H1 (cell line): ENCODE measurements around the gene FGGY. TPM values are rescaled to one million over a fixed set of nuclear protein-coding genes. Genes with fewer than 3 reads are reported as not detected.

Experiments
- ATF2 ChIP-seq: IDR thresholded peaks from 2 replicates; pipeline ENCODE4 v1.6.1; 2012; ENCODE audit warnings: low read length, inconsistent platforms
- CHD1 ChIP-seq: IDR thresholded peaks from 2 replicates; pipeline ENCODE4 v1.6.1; 2012; ENCODE audit warnings: low read depth, low read length, improper control_type of control experiment
- GABPA ChIP-seq: IDR thresholded peaks from 2 replicates; pipeline ENCODE4 v1.6.1; 2011; ENCODE audit warnings: mild to moderate bottlenecking, low read length, moderate library complexity, borderline replicate concordance; ENCODE audit not compliant: insufficient read depth
- HDAC6 ChIP-seq: IDR thresholded peaks from one replicate; pipeline ENCODE4 v1.7.1; 2012; ENCODE audit warnings: low read depth, mild to moderate bottlenecking, inconsistent platforms, low read length, moderate library complexity
- NRF1 ChIP-seq: IDR thresholded peaks from 2 replicates; pipeline ENCODE4 v1.6.1; 2011; ENCODE audit warnings: mild to moderate bottlenecking, low read depth, low read length, improper control_type of control experiment
- RFX5 ChIP-seq: IDR thresholded peaks from 2 replicates; pipeline ENCODE4 v1.6.1; 2011; ENCODE audit warnings: low read depth, low read length, improper control_type of control experiment, borderline replicate concordance
- SAP30 ChIP-seq: fragments of 300-600 bp; sonication (generic); IDR thresholded peaks from 2 replicates; pipeline ENCODE4 v1.7.1; 2012; ENCODE audit warnings: low read length, moderate library complexity, mild to moderate bottlenecking, inconsistent platforms; ENCODE audit not compliant: insufficient read depth, insufficient replicate concordance
- SIRT6 ChIP-seq: IDR thresholded peaks from one replicate; pipeline ENCODE4 v1.7.1; 2012; ENCODE audit warnings: low read length, inconsistent platforms
- SIX5 ChIP-seq: IDR thresholded peaks from 2 replicates; pipeline ENCODE4 v1.6.1; 2011; ENCODE audit warnings: mild to moderate bottlenecking, low read depth, low read length
- SRF ChIP-seq: IDR thresholded peaks from 2 replicates; pipeline ENCODE4 v1.6.1; 2011; ENCODE audit warnings: mild to moderate bottlenecking, low read depth, low read length, moderate library complexity
- TAF1 ChIP-seq: IDR thresholded peaks from 2 replicates; pipeline ENCODE4 v1.6.1; 2011; ENCODE audit warnings: mild to moderate bottlenecking, low read depth, low read length
- YY1 ChIP-seq: IDR thresholded peaks from 2 replicates; pipeline ENCODE4 v1.6.1; 2011; ENCODE audit warnings: low read depth, mild to moderate bottlenecking, low read length
- polyA plus RNA-seq, 7 experiments: library from polyadenylated mRNA; depleted of rRNA in 3 of 7; stranded (reverse) in 5 of 7; unstranded in 2 of 7; fragments of >200 nt in 5 of 7; fragments of 200-250 nt in 2 of 7; gene quantifications; 1 replicate in 5 of 7; 2 replicates in 1 of 7; 4 replicates in 1 of 7; pipeline versions ENCODE4 v1.2.1 to v1.2.3, GENCODE V29; 2011 to 2013; ENCODE audit warnings: missing spikeins in 2 of 7, mixed read lengths in 2 of 7
- total RNA-seq: library from RNA; stranded (reverse); fragmentation: NEBNext Ultra II Directional; extraction: Animal tissue kit (Norgen Biotek cat#: 25700); gene quantifications from 2 replicates; pipeline ENCODE4 v1.2.1, GENCODE V29; 2021
- TF ChIP-seq, protein P1 (sequence below): IDR thresholded peaks from 2 replicates; pipeline ENCODE4 v1.6.1; 2012; ENCODE audit warnings: inconsistent platforms

Gene FGGY
- total and polyA plus RNA-seq, 2 of the 8 experiments (the other 6 are each of a cell fraction or from before 2014, with no cell fraction given), result 10.3 to 12.5 TPM

DNA sequence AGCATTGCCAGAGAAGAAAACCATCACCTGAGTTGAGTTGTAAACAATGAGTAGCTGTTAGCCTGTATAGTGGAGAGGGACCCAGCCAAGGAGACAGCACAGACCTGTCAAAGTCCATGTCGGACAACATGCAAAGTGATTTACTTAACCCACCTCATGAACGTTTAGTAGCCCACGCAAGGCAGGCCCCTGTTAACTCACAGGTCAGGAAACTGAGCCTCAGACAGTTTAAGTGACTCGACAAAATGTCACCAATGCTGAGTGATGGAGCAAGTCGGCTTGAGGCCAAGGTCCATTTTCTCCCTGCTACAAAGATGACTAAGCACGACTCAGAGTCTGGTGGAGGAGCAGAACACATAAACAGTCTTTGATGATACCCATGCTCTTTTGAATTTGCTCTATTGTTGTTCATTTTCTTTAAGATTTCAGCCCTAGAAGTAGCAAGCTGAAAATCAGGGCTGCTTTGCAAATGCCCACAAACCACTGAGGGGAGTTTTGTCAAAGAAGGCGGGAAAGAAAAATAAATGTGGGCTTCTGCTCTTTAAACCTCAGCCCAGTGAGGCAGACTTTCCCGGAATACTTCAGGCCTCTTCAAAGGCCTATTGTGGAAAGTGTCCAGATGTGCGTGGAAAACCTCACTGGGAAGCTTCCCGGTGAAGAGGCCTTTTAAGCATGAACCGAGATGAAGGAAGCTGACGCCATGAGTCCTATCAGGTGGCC is 434.0 kb downstream of the FGGY start (continued):
- TF ChIP-seq CHD1, result no peak
- no peak for TF ChIP-seq RFX5
- no peak for TF ChIP-seq GABPA
- no peak for TF ChIP-seq SIX5
- TF ChIP-seq SIRT6, result no peak
- TF ChIP-seq ATF2, result no peak
- no peak for TF ChIP-seq HDAC6
- TF ChIP-seq NRF1, result no peak
- TF ChIP-seq TAF1, result no peak
- no peak for TF ChIP-seq YY1
- no peak for TF ChIP-seq SAP30
- TF ChIP-seq, protein P1, sequence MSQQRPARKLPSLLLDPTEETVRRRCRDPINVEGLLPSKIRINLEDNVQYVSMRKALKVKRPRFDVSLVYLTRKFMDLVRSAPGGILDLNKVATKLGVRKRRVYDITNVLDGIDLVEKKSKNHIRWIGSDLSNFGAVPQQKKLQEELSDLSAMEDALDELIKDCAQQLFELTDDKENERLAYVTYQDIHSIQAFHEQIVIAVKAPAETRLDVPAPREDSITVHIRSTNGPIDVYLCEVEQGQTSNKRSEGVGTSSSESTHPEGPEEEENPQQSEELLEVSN, result peak; percentile 55; the same call in 1 of the 2 replicates
- TF ChIP-seq SRF, result no peak
